Upper lobe of right lung (tissue), 1 donor: ENCODE results near the gene PDZD8. TPM values are rescaled to one million over a fixed set of nuclear protein-coding genes. Genes with fewer than 3 reads are reported as not detected.
"Not testable (repeated sequence)": the region's sequence is repeated elsewhere in the genome, so short reads cannot be mapped to it uniquely, and the experiment has no call there.

Source experiments
- ATAC-seq: fragments of 200-7000 bp; cut with Tn5 transposase; one replicate; pipeline ENCODE4 v1.9.1; 2020; ENCODE audit warnings: mild to moderate bottlenecking, moderate library complexity
- DNase-seq: peaks from one replicate; pipeline ENCODE4 v3.0.0-alpha.2; 2020
- H3K27ac ChIP-seq: fragments of 200-600 bp; one replicate; pipeline ENCODE4 v1.8.0; 2022
- H3K27me3 ChIP-seq: fragments of 200-600 bp; one replicate; pipeline ENCODE4 v1.8.0; 2022; ENCODE audit warnings: mild to moderate bottlenecking
- H3K36me3 ChIP-seq: fragments of 200-600 bp; one replicate; pipeline ENCODE4 v1.8.0; 2022
- H3K4me1 ChIP-seq: fragments of 200-600 bp; one replicate; pipeline ENCODE4 v1.8.0; 2022
- H3K4me3 ChIP-seq: fragments of 200-600 bp; one replicate; pipeline ENCODE4 v1.8.0; 2022; ENCODE audit warnings: mild to moderate bottlenecking
- H3K9me3 ChIP-seq: fragments of 200-600 bp; one replicate; pipeline ENCODE4 v1.8.0; 2022
- CTCF ChIP-seq: fragments of 200-600 bp; IDR thresholded peaks from one replicate; pipeline ENCODE4 v1.8.0; 2022; ENCODE audit warnings: antibody characterized with exemption
- intact Hi-C: fragments of 100-400 bp; cut with DNase I; formaldehyde crosslinking; loops from one replicate; pipeline ENCODE4 v1.11.0; 2022
- total RNA-seq: library from RNA; stranded (reverse); fragmentation: NEBNext Ultra II Directional; extraction: Animal tissue kit (Norgen Biotek cat#: 25700); gene quantifications from one replicate; pipeline ENCODE4 v1.2.1, GENCODE V29; 2021
- donor health status: DM: no; HTN: yes; CAD: no; lungs with severe emphysema.

The PDZD8 gene
- total RNA-seq, 1 donor from 2014 or later: 38.7 TPM

GRCh38 chr10:117313641-117314040 lies 61.6 kb downstream of the PDZD8 start:
- H3K4me3 ChIP-seq: no peak overlapping the region
- DNase-seq: no peak
- no peaks in the 10 kb centered on the region for H3K4me1 ChIP-seq
- no peak overlapping the region for H3K27ac ChIP-seq
- peaks cover 3% of the 10 kb centered on the region for H3K36me3 ChIP-seq
- TF ChIP-seq CTCF: no peak
- no peaks in the 10 kb centered on the region for H3K27me3 ChIP-seq
- H3K9me3 ChIP-seq: no peaks in the 10 kb centered on the region
- no peak for ATAC-seq
- intact Hi-C loops: no loop called here

GRCh38 chr10:117312430-117312829 lies 62.8 kb downstream of the PDZD8 start:
- H3K4me3 ChIP-seq: no peak overlapping the region

GRCh38 chr10:117311261-117311660 lies 64.0 kb downstream of the PDZD8 start:
- DNase-seq: no peak
- intact Hi-C loops: no loop called here
- Histone ChIP-seq H3K27me3 (no peaks in the 10 kb centered on the region), H3K4me3 (no peak overlapping the region), H3K4me1 (no peaks in the 10 kb centered on the region), H3K9me3 (no peaks in the 10 kb centered on the region), H3K27ac (no peak overlapping the region), H3K36me3 (no peaks in the 10 kb centered on the region)
- no peak for TF ChIP-seq CTCF
- ATAC-seq: no peak

More at GRCh38 chr10:117312430-117312829, 62.8 kb downstream of the PDZD8 start:
- no peaks in the 10 kb centered on the region for H3K27me3 ChIP-seq
- H3K27ac ChIP-seq: no peak overlapping the region
- intact Hi-C loops: no loop called here
- no peaks in the 10 kb centered on the region for H3K9me3 ChIP-seq
- ATAC-seq (no peak), DNase-seq (no peak)
- no peak for TF ChIP-seq CTCF
- no peaks in the 10 kb centered on the region for H3K4me1 ChIP-seq
- no peaks in the 10 kb centered on the region for H3K36me3 ChIP-seq

- no peak for ATAC-seq
- intact Hi-C loops: no loop called here
- TF ChIP-seq CTCF: no peak
- no peak overlapping the region for H3K27ac ChIP-seq
- no peak overlapping the region for H3K4me3 ChIP-seq
- no peaks in the 10 kb centered on the region for H3K4me1 ChIP-seq
- no peaks in the 10 kb centered on the region for H3K27me3 ChIP-seq
- H3K36me3 ChIP-seq: no peaks in the 10 kb centered on the region
- DNase-seq: no peak
- no peaks in the 10 kb centered on the region for H3K9me3 ChIP-seq
Observed at GRCh38 chr10:117306674-117307073, 68.6 kb downstream of the PDZD8 start.

GRCh38 chr10:117303451-117303850 lies 71.8 kb downstream of the PDZD8 start:
- ATAC-seq, H3K27ac ChIP-seq, H3K27me3 ChIP-seq, H3K4me3 ChIP-seq, intact Hi-C loops, H3K36me3 ChIP-seq, DNase-seq, H3K4me1 ChIP-seq, H3K9me3 ChIP-seq: not testable (repeated sequence)

GRCh38 chr10:117300671-117301070 lies 74.6 kb downstream of the PDZD8 start:
- Histone ChIP-seq H3K27ac (no peak overlapping the region), H3K36me3 (no peaks in the 10 kb centered on the region), H3K4me3 (no peak overlapping the region), H3K9me3 (no peaks in the 10 kb centered on the region), H3K4me1 (no peaks in the 10 kb centered on the region), H3K27me3 (no peaks in the 10 kb centered on the region)
- no peak for ATAC-seq
- intact Hi-C loops: no loop called here
- no peak for DNase-seq
- no peak for TF ChIP-seq CTCF
